GM21825 (cell line): ENCODE measurements around the gene SPDL1.

Experiments used
- ATAC-seq: cut with Tn5 transposase; IDR thresholded peaks from one replicate; pipeline ENCODE4 v1.9.1; 2021; ENCODE audit warnings: mild to moderate bottlenecking, moderate library complexity; ENCODE audit not compliant: unreplicated experiment

The SPDL1 gene

GRCh38 chr5:169627551-169627950, 44.0 kb downstream of the SPDL1 start:
- ATAC-seq = no peak

GRCh38 chr5:169628892-169629291, 45.3 kb downstream of the SPDL1 start:
- no peak for ATAC-seq

- no peak for ATAC-seq
Measured at GRCh38 chr5:169629847-169630548, 46.4 kb downstream of the SPDL1 start.

GRCh38 chr5:169631360-169631759, 47.8 kb downstream of the SPDL1 start:
- ATAC-seq = no peak

- ATAC-seq = no peak
Measured at GRCh38 chr5:169632946-169633345, 49.4 kb downstream of the SPDL1 start.

GRCh38 chr5:169634606-169635005, 51.0 kb downstream of the SPDL1 start:
- ATAC-seq = no peak

- no peak for ATAC-seq
Measured at GRCh38 chr5:169635936-169636335, 52.4 kb downstream of the SPDL1 start.

- ATAC-seq = no peak
Measured at GRCh38 chr5:169636477-169637084, 53.0 kb downstream of the SPDL1 start.

- peak; percentile 93 for ATAC-seq
Measured at GRCh38 chr5:169637085-169637548, 53.5 kb downstream of the SPDL1 start, which contains the start of gene DOCK2. DOCK2 (plus strand) TSS chr5:169637275; CDS start chr5:169637327, 52 bp downstream.

- ATAC-seq = peak; percentile 67
Measured at GRCh38 chr5:169637549-169638121, 54.1 kb downstream of the SPDL1 start.

- ATAC-seq = no peak
Measured at GRCh38 chr5:169641253-169641652, 57.7 kb downstream of the SPDL1 start.

- ATAC-seq = no peak
Measured at GRCh38 chr5:169646856-169647255, 63.3 kb downstream of the SPDL1 start.

- ATAC-seq = peak; percentile 52
Measured at GRCh38 chr5:169647566-169647965, 64.0 kb downstream of the SPDL1 start.

GRCh38 chr5:169648725-169649310, 65.2 kb downstream of the SPDL1 start:
- ATAC-seq = no peak

GRCh38 chr5:169649486-169649885, 65.9 kb downstream of the SPDL1 start:
- no peak for ATAC-seq

GRCh38 chr5:169650701-169651331, 67.2 kb downstream of the SPDL1 start:
- peak; percentile 44 for ATAC-seq

- no peak for ATAC-seq
Measured at GRCh38 chr5:169651526-169651925, 68.0 kb downstream of the SPDL1 start.

- no peak for ATAC-seq
Measured at GRCh38 chr5:169652057-169652456, 68.5 kb downstream of the SPDL1 start.

GRCh38 chr5:169653091-169653490, 69.5 kb downstream of the SPDL1 start:
- no peak for ATAC-seq
